Breast epithelium (tissue), 4 donors: Measurements from ENCODE around the gene PIK3IP1. TPM values are rescaled to one million over a fixed set of nuclear protein-coding genes. Genes with fewer than 3 reads are reported as not detected.
A peak's percentile ranks its signal among the peaks of the same experiment; 100 is the strongest.

Experiments used
- DNase-seq, 2 donors: peaks; one replicate each; pipeline ENCODE4 v3.0.0-alpha.2; 2019; ENCODE audit warnings: low spot score in 2 of 2
- H3K27ac ChIP-seq, 2 donors: fragments of 200-600 bp; sonication (generic) in 1 of 2; one replicate each; pipeline ENCODE4 v1.5.1; 2016 to 2019; ENCODE audit warnings: mild to moderate bottlenecking in 1 of 2
- H3K27me3 ChIP-seq, 2 donors: fragments of 200-600 bp; sonication (generic) in 1 of 2; one replicate each; pipeline versions ENCODE4 v1.5.1 to v1.6.0; 2017 to 2019; ENCODE audit warnings: control low read depth in 1 of 2, mild to moderate bottlenecking in 1 of 2
- H3K36me3 ChIP-seq: fragments of 200-600 bp; one replicate; pipeline ENCODE4 v1.5.1; 2019
- H3K4me1 ChIP-seq, 2 donors: fragments of 200-600 bp; sonication (generic); one replicate each; pipeline ENCODE4 v1.5.1; 2016 to 2019; ENCODE audit warnings: control low read depth in 1 of 2
- H3K4me3 ChIP-seq, 3 donors: fragments of 200-600 bp; sonication (generic); 1 replicate in 2 of 3; 2 replicates in 1 of 3; pipeline ENCODE4 v1.5.1; 2016 to 2019; ENCODE audit warnings: mild to moderate bottlenecking in 3 of 3, moderate library complexity in 2 of 3
- H3K9me3 ChIP-seq, 2 donors: fragments of 200-600 bp; sonication (generic) in 1 of 2; one replicate each; pipeline ENCODE4 v1.5.1; 2016 to 2019; ENCODE audit warnings: control low read depth in 1 of 2
- CTCF ChIP-seq, 3 donors: fragments of 450-650 bp; IDR thresholded peaks; one replicate each; pipeline ENCODE4 v1.5.1; 2016 to 2017; ENCODE audit warnings: antibody characterized with exemption in 3 of 3, mild to moderate bottlenecking in 3 of 3, moderate library complexity in 3 of 3
- POLR2A ChIP-seq: fragments of 450-650 bp; IDR thresholded peaks from one replicate; pipeline ENCODE4 v1.6.1; 2016; ENCODE audit warnings: antibody characterized with exemption, mild to moderate bottlenecking, moderate library complexity
- POLR2AphosphoS5 ChIP-seq, 3 donors: sonication (generic); formaldehyde crosslinking; IDR thresholded peaks; one replicate each; pipeline ENCODE4 v1.6.1; 2017; ENCODE audit warnings: antibody characterized with exemption in 3 of 3
- intact Hi-C: fragments of 100-400 bp; cut with DNase I; formaldehyde crosslinking; loops from one replicate; pipeline ENCODE4 v1.15.1; 2023; ENCODE audit warnings: low total_unique reads
- total RNA-seq, 3 donors: library from RNA; depleted of rRNA; stranded (reverse); fragments of >200 nt; gene quantifications; one replicate each; pipeline ENCODE4 v1.1.0, GENCODE V29; 2016

PIK3IP1 gene
- total RNA-seq, 3 donors from 2014 or later: 43.3 to 109 (median 72.5) TPM

GRCh38 chr22:31339148-31339832 is 47.0 kb upstream of the PIK3IP1 start:
- H3K36me3 ChIP-seq: no peaks in the 10 kb centered on the region
- no peaks in the 10 kb centered on the region for H3K27me3 ChIP-seq
- H3K4me1 ChIP-seq: peaks cover 0 to 25% of the 10 kb centered on the region in 2 donors
- no peaks in the 10 kb centered on the region for H3K9me3 ChIP-seq
- TF ChIP-seq CTCF (IDR thresholded peaks at IDR 0.05): no peak
- TF ChIP-seq POLR2A: no peak
- no peak for TF ChIP-seq POLR2AphosphoS5 (IDR thresholded peaks at IDR 0.05)
- intact Hi-C loops: no loop called here
- no peak overlapping the region for H3K4me3 ChIP-seq
- peak overlapping the region; percentile 65 to 93 for H3K27ac ChIP-seq
- no peak for DNase-seq

GRCh38 chr22:31337178-31337577 is 44.9 kb upstream of the PIK3IP1 start:
- Histone ChIP-seq H3K4me1 (peaks cover 0 to 8% of the 10 kb centered on the region in 2 donors), H3K36me3 (no peaks in the 10 kb centered on the region), H3K9me3 (no peaks in the 10 kb centered on the region), H3K27ac (peak overlapping the region; percentile 36 to 40), H3K27me3 (no peaks in the 10 kb centered on the region), H3K4me3 (no peak overlapping the region)
- no peak for TF ChIP-seq CTCF (IDR thresholded peaks at IDR 0.05)
- TF ChIP-seq POLR2A: no peak
- TF ChIP-seq POLR2AphosphoS5 (IDR thresholded peaks at IDR 0.05): no peak
- peak; percentile 64 to 79 for DNase-seq
- intact Hi-C loops: no loop called here

GRCh38 chr22:31334329-31334728 is 42.0 kb upstream of the PIK3IP1 start:
- Histone ChIP-seq H3K27me3 (no peaks in the 10 kb centered on the region), H3K27ac (peak overlapping the region in 1 of 2 donors; percentile 17), H3K4me1 (no peaks in the 10 kb centered on the region), H3K4me3 (no peak overlapping the region), H3K36me3 (no peaks in the 10 kb centered on the region), H3K9me3 (no peaks in the 10 kb centered on the region)
- no peak for TF ChIP-seq CTCF (IDR thresholded peaks at IDR 0.05)
- TF ChIP-seq POLR2AphosphoS5 (IDR thresholded peaks at IDR 0.05): no peak
- TF ChIP-seq POLR2A: no peak
- intact Hi-C loops: no loop called here
- DNase-seq: no peak

GRCh38 chr22:31333641-31334040 is 41.4 kb upstream of the PIK3IP1 start:
- DNase-seq: no peak
- no peak overlapping the region for H3K27ac ChIP-seq
- H3K36me3 ChIP-seq: no peaks in the 10 kb centered on the region
- no peaks in the 10 kb centered on the region for H3K4me1 ChIP-seq
- no peak overlapping the region for H3K4me3 ChIP-seq
- TF ChIP-seq POLR2A (no peak), POLR2AphosphoS5 (IDR thresholded peaks at IDR 0.05) (no peak), CTCF (IDR thresholded peaks at IDR 0.05) (no peak)
- H3K9me3 ChIP-seq: no peaks in the 10 kb centered on the region
- H3K27me3 ChIP-seq: no peaks in the 10 kb centered on the region
- intact Hi-C loops: no loop called here

GRCh38 chr22:31332886-31333285 is 40.6 kb upstream of the PIK3IP1 start:
- intact Hi-C loops: no loop called here
- Histone ChIP-seq H3K4me1 (no peaks in the 10 kb centered on the region), H3K9me3 (no peaks in the 10 kb centered on the region), H3K27me3 (no peaks in the 10 kb centered on the region), H3K4me3 (no peak overlapping the region), H3K27ac (no peak overlapping the region), H3K36me3 (no peaks in the 10 kb centered on the region)
- DNase-seq: no peak
- TF ChIP-seq POLR2A: no peak
- no peak for TF ChIP-seq CTCF (IDR thresholded peaks at IDR 0.05)
- no peak for TF ChIP-seq POLR2AphosphoS5 (IDR thresholded peaks at IDR 0.05)
